Esophagus mucosa (tissue), 1 donor: Measurements from ENCODE around the gene TNFRSF1A. TPM values are rescaled to one million over a fixed set of nuclear protein-coding genes. Genes with fewer than 3 reads are reported as not detected.
A peak's percentile ranks its signal among the peaks of the same experiment; 100 is the strongest.

ENCODE experiments used
- ATAC-seq: fragments of 200-7000 bp; cut with Tn5 transposase; one replicate; pipeline ENCODE4 v1.9.1; 2020
- total RNA-seq: library from RNA; stranded (reverse); gene quantifications from one replicate; pipeline ENCODE4 v1.2.4, GENCODE V29; 2023
- donor health status: DM: yes; HTN: yes; CAD: no.

Gene TNFRSF1A
- total RNA-seq, 1 donor from 2014 or later, result 99.3 TPM

GRCh38 chr12:6336889-6337853 is 4.7 kb downstream of the TNFRSF1A start:
- ATAC-seq, result peak; percentile 3

- peak; percentile 73 for ATAC-seq
Observed at GRCh38 chr12:6336079-6336888, 5.6 kb downstream of the TNFRSF1A start.

- peak; percentile 47 for ATAC-seq
Observed at GRCh38 chr12:6335451-6336078, 6.3 kb downstream of the TNFRSF1A start.

- ATAC-seq, result no peak
Observed at GRCh38 chr12:6334940-6335450, 6.9 kb downstream of the TNFRSF1A start.

GRCh38 chr12:6334359-6334758 is 7.5 kb downstream of the TNFRSF1A start:
- ATAC-seq, result no peak

GRCh38 chr12:6333566-6333965 is 8.3 kb downstream of the TNFRSF1A start:
- peak; percentile 2 for ATAC-seq

- no peak for ATAC-seq
Observed at GRCh38 chr12:6333029-6333428, 8.8 kb downstream of the TNFRSF1A start.

- peak; percentile 44 for ATAC-seq
Observed at GRCh38 chr12:6332459-6332858, 9.4 kb downstream of the TNFRSF1A start.

GRCh38 chr12:6330999-6331714 is 10.7 kb downstream of the TNFRSF1A start:
- no peak for ATAC-seq

- no peak for ATAC-seq
Observed at GRCh38 chr12:6330192-6330591, 11.7 kb downstream of the TNFRSF1A start.

GRCh38 chr12:6329703-6330064 is 12.2 kb downstream of the TNFRSF1A start:
- no peak for ATAC-seq

GRCh38 chr12:6328945-6329702 is 12.8 kb downstream of the TNFRSF1A start:
- ATAC-seq, result no peak

- no peak for ATAC-seq
Observed at GRCh38 chr12:6328045-6328779, 13.7 kb downstream of the TNFRSF1A start.

GRCh38 chr12:6327229-6328041 is 14.4 kb downstream of the TNFRSF1A start:
- no peak for ATAC-seq

- no peak for ATAC-seq
Observed at GRCh38 chr12:6326316-6327228, 15.3 kb downstream of the TNFRSF1A start.

GRCh38 chr12:6324936-6325750 is 16.7 kb downstream of the TNFRSF1A start:
- no peak for ATAC-seq

GRCh38 chr12:6323995-6324711 is 17.7 kb downstream of the TNFRSF1A start:
- no peak for ATAC-seq
